Stimulated activated CD8-positive, alpha-beta memory T cell treated with anti-CD3 and anti-CD28 coated beads, Interleukin-15, amount 100 ng/mL, for 24 hours (primary cell): ENCODE results near the gene GLRX5.
A peak's percentile ranks its signal among the peaks of the same experiment; 100 is the strongest.
"Not testable (repeated sequence)": the region's sequence is repeated elsewhere in the genome, so short reads cannot be mapped to it uniquely, and the experiment has no call there.

Experiments
- DNase-seq: peaks from one replicate; pipeline ENCODE4 v3.0.0-alpha.2; 2020; ENCODE audit warnings: low read depth

Gene GLRX5

GRCh38 chr14:95559203-95559602, 24.4 kb downstream of the GLRX5 start:
- DNase-seq, result no peak

GRCh38 chr14:95561001-95561412, 26.2 kb downstream of the GLRX5 start:
- DNase-seq, result peak; percentile 80

DNA sequence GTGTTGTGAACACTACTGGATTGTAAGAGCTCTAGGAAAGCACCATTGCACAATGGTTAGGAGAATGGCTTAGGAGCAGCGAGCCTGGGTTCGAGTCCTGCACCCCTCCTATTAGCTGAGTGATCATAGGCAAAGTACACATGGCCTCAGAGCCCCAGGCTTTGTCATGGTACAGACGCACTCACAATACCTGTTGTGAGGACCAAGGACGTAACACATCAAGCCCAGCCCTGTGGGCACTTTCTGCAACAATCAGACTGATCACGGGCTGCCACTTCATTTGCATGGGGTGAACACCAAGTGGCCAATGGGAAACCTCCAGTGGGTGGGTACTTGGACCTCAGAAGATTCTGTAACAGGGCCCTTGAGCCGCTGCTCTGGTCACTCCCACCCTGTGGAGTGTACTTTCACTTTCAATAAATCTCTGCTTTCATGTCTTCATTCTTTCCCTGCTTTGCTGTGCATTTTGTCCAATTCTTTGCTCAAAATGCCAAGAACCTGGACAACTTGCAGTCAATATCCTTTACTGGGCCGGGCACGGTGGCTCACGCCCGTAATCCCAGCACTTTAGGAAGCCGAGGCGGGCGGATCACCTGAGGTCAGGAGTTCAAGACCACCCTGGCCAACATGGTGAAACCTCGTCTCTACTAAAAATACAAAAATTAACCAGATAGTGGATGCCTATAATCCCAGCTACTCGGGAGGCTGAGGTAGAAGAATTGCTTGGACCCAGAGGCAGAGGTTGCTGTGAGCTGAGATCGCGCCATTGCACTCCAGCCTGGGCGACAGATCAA, 28.2 kb downstream of the GLRX5 start:
- DNase-seq, result no peak

DNA sequence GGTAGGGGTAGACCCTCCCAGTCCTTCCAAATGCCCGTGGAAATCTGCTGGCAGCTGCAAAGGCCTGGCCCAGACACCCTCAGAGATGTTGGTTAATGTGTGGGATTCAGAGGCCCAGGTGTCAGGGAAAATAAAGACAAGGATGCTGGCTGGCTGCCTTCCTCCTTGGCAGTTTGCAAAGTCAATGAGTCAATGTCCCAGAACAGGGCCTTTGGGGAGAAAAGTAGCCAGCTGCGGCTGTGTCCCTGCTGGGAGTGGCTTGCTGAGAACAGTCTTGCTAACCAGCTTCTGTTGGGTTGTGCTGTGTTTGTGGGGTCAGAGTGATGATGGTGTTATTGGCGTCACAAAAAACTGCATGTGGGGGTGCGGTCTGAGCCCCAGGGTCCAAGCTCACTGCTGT, 29.2 kb downstream of the GLRX5 start:
- DNase-seq, result no peak

DNA sequence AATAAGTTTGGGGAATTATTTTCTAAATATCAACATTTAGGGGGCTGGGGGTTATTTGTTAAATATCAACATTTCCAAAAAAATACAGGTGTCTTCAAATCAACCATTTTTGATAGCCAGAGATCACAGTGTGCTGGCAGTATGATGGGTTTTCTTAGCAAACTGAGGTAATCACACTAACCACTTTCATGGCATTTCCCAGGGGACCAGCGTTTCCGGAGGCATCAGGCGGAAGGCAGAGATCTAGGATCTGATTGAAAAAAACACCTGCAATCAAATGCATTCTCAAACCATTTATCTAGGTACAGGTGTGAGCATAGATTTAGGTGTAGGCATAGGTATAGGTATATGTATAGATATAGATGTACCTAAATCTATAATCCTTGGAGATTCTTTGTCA, 34.6 kb downstream of the GLRX5 start:
- DNase-seq, result no peak

DNA sequence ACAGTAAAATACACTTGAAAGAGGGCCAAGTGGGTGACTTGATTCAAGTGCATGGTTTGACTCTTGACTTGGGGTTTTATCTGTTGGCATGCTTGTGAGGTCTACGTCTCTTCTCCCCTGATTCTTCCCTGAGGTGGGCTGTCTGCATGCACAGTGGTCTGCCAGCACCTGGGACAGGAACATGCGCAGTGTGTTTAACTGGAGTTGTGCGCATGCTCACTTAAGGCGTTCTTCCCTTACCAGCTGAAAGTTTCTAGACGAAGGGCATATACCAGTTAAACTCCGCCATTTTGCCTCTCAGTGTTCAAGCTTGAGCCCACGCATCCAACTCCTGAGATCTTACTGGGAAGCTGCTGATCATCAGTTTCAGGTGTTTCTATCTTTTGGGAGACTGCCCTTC, 38.5 kb downstream of the GLRX5 start:
- no peak for DNase-seq

DNA sequence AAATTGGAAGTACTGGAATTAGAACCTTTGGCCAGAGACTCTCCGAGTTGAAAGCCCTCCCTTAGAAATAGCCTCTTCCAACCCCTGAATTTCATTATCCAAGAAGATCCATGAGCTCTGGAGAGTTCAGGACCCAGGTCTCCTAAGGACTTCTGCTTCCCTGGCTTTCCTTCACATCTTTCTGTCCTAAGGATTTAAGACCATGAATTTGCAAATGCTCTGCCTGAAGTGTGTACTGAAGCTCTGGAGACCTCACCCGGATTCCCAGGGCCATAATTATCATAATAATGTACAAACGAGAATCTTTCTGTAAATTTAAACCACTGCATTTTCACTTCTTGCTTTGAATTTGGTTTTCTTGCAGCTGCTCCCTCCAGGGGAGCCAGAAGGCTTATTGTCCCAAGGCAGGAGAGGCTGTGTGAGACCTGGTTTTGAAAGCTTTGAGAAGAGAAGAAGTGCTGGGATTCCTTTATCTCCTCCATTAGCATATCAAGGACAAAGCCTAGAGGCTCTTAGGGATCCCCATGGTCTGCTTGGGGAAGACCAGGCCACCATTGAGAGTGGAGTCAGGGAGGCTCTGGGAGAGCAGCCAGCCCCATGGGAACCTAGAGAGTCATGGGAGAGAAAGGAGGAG, 41.1 kb downstream of the GLRX5 start:
- DNase-seq, result no peak

DNA sequence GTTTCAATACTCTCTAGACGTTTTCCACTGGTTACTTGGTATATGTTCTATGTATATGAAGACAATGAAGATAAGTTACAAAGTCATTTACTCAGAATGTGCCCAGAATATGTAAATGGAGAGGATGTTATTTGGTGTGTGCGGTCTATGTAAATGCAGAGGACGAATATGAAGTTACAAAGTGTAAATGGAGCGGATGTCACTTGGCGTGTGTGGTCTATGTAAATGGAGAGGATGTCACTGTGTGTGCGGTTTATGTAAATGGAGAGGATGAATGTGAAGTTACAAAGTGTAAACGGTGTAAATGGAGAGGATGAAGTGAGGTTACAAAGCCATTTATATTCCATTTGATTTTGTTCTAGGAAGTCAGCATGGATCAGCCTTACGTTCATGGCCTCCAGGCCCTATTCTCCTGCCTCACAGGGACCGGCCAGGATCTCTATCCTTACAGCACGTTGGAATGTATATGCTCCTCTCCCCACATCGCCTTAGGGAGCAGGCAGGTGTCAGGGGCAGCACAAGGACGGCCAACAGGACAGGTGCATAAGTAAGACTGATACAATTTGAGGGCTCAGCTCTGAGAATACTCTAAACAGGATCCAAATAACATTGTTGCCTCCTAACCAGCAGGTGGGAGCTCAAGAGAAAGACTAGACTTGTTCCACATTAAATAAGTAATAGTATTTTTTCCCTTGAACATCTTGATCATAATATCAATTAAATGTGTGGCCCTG, 42.4 kb downstream of the GLRX5 start:
- DNase-seq, result no peak

DNA sequence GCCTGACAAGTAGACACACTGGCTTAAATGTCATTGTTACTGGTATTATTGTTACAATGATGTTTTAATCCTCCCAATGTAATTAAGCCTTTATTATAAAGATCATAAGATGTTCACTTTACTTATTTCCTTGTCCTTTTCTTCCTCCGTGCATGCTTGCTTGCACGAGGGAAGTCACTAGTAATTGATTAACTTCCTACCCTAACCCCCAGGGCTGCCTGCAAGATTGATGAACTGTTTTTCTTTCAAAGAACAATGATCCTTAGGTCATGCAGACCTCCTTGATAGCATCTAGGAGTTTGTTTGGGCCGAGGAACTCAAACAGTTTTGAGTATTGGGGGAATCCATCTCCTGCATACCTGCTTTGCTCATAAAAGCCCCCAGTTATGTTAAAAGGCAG, 43.0 kb downstream of the GLRX5 start:
- no peak for DNase-seq

DNA sequence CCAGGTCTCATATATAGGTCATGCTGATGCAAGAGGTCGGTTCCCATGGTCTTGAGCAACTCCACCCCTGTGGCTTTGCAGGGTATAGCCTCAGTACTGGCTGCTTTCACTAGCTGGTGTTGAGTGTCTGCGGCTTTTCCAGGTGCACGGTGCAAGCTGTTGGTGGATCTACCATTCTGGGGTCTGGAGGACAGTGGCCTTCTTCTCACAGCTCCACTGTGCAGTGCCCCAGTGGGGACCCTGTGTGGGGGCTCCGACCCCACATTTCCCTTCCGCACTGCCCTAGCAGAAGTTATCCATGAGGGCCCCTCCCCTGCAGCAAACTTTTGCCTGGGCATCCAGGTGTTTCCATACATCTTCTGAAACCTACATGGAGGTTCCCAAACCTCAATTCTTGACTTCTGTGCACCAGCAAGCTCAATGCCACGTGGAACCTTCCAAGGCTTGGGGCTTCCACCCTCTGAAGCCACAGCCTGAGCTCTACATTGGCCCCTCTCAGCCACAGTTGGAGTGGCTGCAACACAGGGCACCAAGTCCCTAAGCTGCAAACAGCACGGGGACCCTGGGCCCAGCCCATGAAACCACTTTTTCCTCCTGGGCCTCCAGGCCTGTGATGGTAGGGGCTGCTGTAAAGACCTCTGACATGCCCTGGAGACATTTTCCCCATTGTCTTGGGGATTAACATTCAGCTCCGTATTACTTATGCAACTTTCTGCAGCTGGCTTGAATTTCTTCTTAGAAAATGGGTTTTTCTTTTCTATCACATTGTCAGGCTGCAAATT, 49.2 kb downstream of the GLRX5 start:
- DNase-seq, result not testable (repeated sequence)

DNA sequence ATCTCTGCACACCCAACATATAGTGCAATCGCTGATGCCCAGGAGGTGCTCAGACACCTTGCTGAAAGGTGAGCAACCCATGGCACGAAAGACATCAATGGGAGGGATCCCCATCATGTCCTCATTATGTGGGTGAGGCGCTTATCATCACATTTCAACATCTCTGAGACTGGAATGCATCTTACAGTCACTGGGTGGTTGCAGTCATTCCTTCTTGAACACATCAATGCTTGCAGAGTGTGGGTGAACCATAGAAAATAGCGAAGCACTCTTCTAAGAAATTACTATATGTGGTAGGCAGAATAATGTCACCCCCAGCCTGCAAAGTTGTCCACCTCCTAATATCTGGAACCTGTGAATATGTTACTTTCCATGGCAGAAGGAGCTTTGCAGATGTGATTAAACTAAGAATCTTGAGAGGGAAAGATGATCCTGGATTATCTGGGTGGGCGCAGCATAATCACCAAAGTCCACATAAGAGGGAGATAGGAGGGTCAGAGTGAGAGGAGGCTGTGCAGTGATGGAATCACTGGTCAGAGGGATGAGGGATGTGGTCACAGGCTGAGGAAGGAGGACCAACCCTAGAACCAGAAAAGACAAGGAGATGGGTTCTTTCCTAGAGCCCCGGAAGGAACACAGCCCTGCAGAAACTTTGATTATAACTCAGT, 51.2 kb downstream of the GLRX5 start:
- DNase-seq, result no peak

GRCh38 chr14:95591182-95591581, 56.3 kb downstream of the GLRX5 start:
- not testable (repeated sequence) for DNase-seq
